GM23338 (cell line): Measurements from ENCODE around the gene LRIT1. TPM values are rescaled to one million over a fixed set of nuclear protein-coding genes. Genes with fewer than 3 reads are reported as not detected.

Experiments used
- ATAC-seq: fragments of 200-7000 bp; cut with Tn5 transposase; 3 replicates; pipeline ENCODE4 v1.9.1; 2020
- DNase-seq: peaks from one replicate; pipeline ENCODE4 v3.0.0-alpha.2; 2015; ENCODE audit warnings: low spot score
- H2AFZ ChIP-seq: fragments of 200-600 bp; sonication (generic); 2 replicates; pipeline ENCODE4 v1.8.0; 2016; ENCODE audit warnings: antibody characterized with exemption, mild to moderate bottlenecking, moderate library complexity
- H3F3A ChIP-seq: fragments of 200-600 bp; sonication (generic); replicated peaks from 2 replicates; pipeline ENCODE4 v1.8.0; 2017; ENCODE audit warnings: antibody characterized with exemption, mixed run types, low read depth
- H3K27ac ChIP-seq: fragments of 200-600 bp; sonication (generic); 2 replicates; pipeline ENCODE4 v1.6.1; 2016; ENCODE audit warnings: low read depth
- H3K27me3 ChIP-seq: fragments of 200-600 bp; sonication (generic); 2 replicates; pipeline ENCODE4 v1.8.0; 2016; ENCODE audit warnings: mild to moderate bottlenecking, mixed run types, moderate library complexity; ENCODE audit not compliant: insufficient read depth
- H3K36me3 ChIP-seq: fragments of 200-600 bp; sonication (generic); 2 replicates; pipeline ENCODE4 v1.8.0; 2016; ENCODE audit warnings: mild to moderate bottlenecking; ENCODE audit not compliant: insufficient read depth
- H3K4me1 ChIP-seq: fragments of 200-600 bp; sonication (generic); 2 replicates; pipeline ENCODE4 v1.8.0; 2016; ENCODE audit warnings: mild to moderate bottlenecking, moderate library complexity; ENCODE audit not compliant: insufficient read depth
- H3K4me2 ChIP-seq: fragments of 200-600 bp; sonication (generic); 2 replicates; pipeline ENCODE4 v1.7.1; 2017; ENCODE audit warnings: mixed run types
- H3K4me3 ChIP-seq: fragments of 200-600 bp; sonication (generic); 2 replicates; pipeline ENCODE4 v1.6.1; 2016; ENCODE audit warnings: mixed run types
- H3K79me2 ChIP-seq: fragments of 200-600 bp; sonication (generic); replicated peaks from 2 replicates; pipeline ENCODE4 v1.8.0; 2017; ENCODE audit warnings: mild to moderate bottlenecking; ENCODE audit not compliant: insufficient read depth
- H3K9me2 ChIP-seq: fragments of 200-600 bp; sonication (generic); 2 replicates; pipeline ENCODE4 v1.8.0; 2017; ENCODE audit not compliant: insufficient read depth
- H4K20me1 ChIP-seq: fragments of 200-600 bp; sonication (generic); replicated peaks from 2 replicates; pipeline ENCODE4 v1.8.0; 2017; ENCODE audit warnings: mild to moderate bottlenecking; ENCODE audit not compliant: insufficient read depth
- H3K27ac Mint-ChIP-seq: 2 replicates; pipeline ENCODE4 v1.8.0; 2020; ENCODE audit warnings: inconsistent platforms, mild to moderate bottlenecking, moderate library complexity, mixed read lengths
- H3K27me3 Mint-ChIP-seq: 3 replicates; pipeline ENCODE4 v1.8.0; 2022; ENCODE audit warnings: low read depth, mild to moderate bottlenecking, moderate library complexity, mixed read lengths, inconsistent platforms; ENCODE audit not compliant: insufficient read depth, poor library complexity
- H3K36me3 Mint-ChIP-seq: 3 replicates; pipeline ENCODE4 v1.8.0; 2021; ENCODE audit warnings: low read depth, mild to moderate bottlenecking, inconsistent platforms, moderate library complexity, mixed read lengths
- H3K4me1 Mint-ChIP-seq: 3 replicates; pipeline ENCODE4 v1.8.0; 2020; ENCODE audit warnings: mild to moderate bottlenecking, inconsistent platforms, mixed read lengths
- H3K4me3 Mint-ChIP-seq: 3 replicates; pipeline ENCODE4 v1.8.0; 2021; ENCODE audit warnings: moderate library complexity, mild to moderate bottlenecking, inconsistent platforms, mixed read lengths
- H3K9me3 Mint-ChIP-seq: 3 replicates; pipeline ENCODE4 v1.8.0; 2020; ENCODE audit warnings: moderate library complexity, mild to moderate bottlenecking, inconsistent platforms, mixed read lengths
- CTCF ChIP-seq, 2 experiments: fragments of 200-600 bp in 1 of 2; sonication (generic) in 1 of 2; conservative IDR thresholded peaks; 2 replicates each; pipeline versions ENCODE4 v1.5.1 to v1.6.1; 2016 to 2017; ENCODE audit warnings: antibody characterized with exemption in 2 of 2, low read depth in 2 of 2, mild to moderate bottlenecking in 2 of 2, moderate library complexity in 1 of 2
- EZH2 ChIP-seq: fragments of 200-600 bp; sonication (generic); IDR thresholded peaks from one replicate; pipeline ENCODE4 v1.8.0; 2017; ENCODE audit warnings: antibody characterized with exemption, mild to moderate bottlenecking, low read depth; ENCODE audit not compliant: unreplicated experiment
- EZH2phosphoT487 ChIP-seq: fragments of 200-600 bp; sonication (generic); IDR thresholded peaks from one replicate; pipeline ENCODE4 v1.8.1; 2018; ENCODE audit warnings: antibody characterized with exemption; ENCODE audit not compliant: unreplicated experiment
- JUNB ChIP-seq: IDR thresholded peaks from one replicate; pipeline ENCODE4 v1.6.1; 2016; ENCODE audit warnings: antibody characterized with exemption; ENCODE audit not compliant: unreplicated experiment
- NANOG ChIP-seq: IDR thresholded peaks from 2 replicates; pipeline ENCODE4 v1.6.1; 2016; ENCODE audit warnings: antibody characterized with exemption, borderline replicate concordance
- POLR2AphosphoS5 ChIP-seq: IDR thresholded peaks from 2 replicates; pipeline ENCODE4 v1.6.1; 2016; ENCODE audit warnings: antibody characterized with exemption, low read depth
- STAT1 ChIP-seq: IDR thresholded peaks from one replicate; pipeline ENCODE4 v1.6.1; 2016; ENCODE audit warnings: antibody characterized with exemption; ENCODE audit not compliant: unreplicated experiment
- ZNF114 ChIP-seq: fragments of 250-450 bp; sonication (Bioruptor Pico); IDR thresholded peaks from 2 replicates; pipeline ENCODE4 v1.5.0; 2020; ENCODE audit warnings: mild to moderate bottlenecking, moderate library complexity
- ZNF331 ChIP-seq: fragments of 250-450 bp; sonication (Bioruptor Pico); IDR thresholded peaks from 2 replicates; pipeline ENCODE4 v1.5.0; 2020; ENCODE audit warnings: low read depth, mild to moderate bottlenecking, moderate library complexity
- ZNF462 ChIP-seq: fragments of 250-450 bp; sonication (Bioruptor Pico); IDR thresholded peaks from 2 replicates; pipeline ENCODE4 v1.5.0; 2020; ENCODE audit warnings: mild to moderate bottlenecking, moderate library complexity
- polyA plus RNA-seq: library from polyadenylated mRNA; unstranded; fragments of >200 nt; fragmentation: Nextera tagmentation; extraction: Ambion mirVana; gene quantifications from 2 replicates; pipeline ENCODE4 v1.2.1, GENCODE V29; 2016
- total RNA-seq: library from RNA; depleted of rRNA; stranded (reverse); fragments of >200 nt; shearing (Covaris generic); gene quantifications from 2 replicates; pipeline ENCODE4 v1.2.3, GENCODE V29; 2014

Gene LRIT1
- total and polyA plus RNA-seq, 2 experiments from 2014 or later: 0.07 TPM; not detected in 1

- no peaks in the 10 kb centered on the region for H3K9me2 ChIP-seq
- H3K4me2 ChIP-seq: peak overlapping the region; percentile 59; the same call in 1 of the 2 replicates
- TF ChIP-seq JUNB (no peak), CTCF (conservative IDR thresholded peaks at IDR 0.05; ENCODE audit: low read depth in 2 of 2) (peak; percentile 87 to 99)
- peak; percentile 87 for DNase-seq
- Mint-ChIP-seq H3K27ac (no peak overlapping the region), H3K4me1 (peaks cover 9% of the 10 kb centered on the region), H3K27me3 (peaks cover 3% of the 10 kb centered on the region), H3K9me3 (no peaks in the 10 kb centered on the region; the same call in 2 of the 3 replicates), H3K4me3 (no peak overlapping the region), H3K36me3 (no peaks in the 10 kb centered on the region)
- no peaks in the 10 kb centered on the region for H4K20me1 ChIP-seq
- H3F3A ChIP-seq: no peaks in the 10 kb centered on the region
- no peak overlapping the region for H3K27ac ChIP-seq
- peak; percentile 96 for ATAC-seq
- no peaks in the 10 kb centered on the region for H3K36me3 ChIP-seq
- H3K27me3 ChIP-seq: no peaks in the 10 kb centered on the region
- peaks cover 3% of the 10 kb centered on the region; the same call in 1 of the 2 replicates for H3K4me1 ChIP-seq
- no peak overlapping the region for H3K4me3 ChIP-seq
- no peak overlapping the region for H2AFZ ChIP-seq
- H3K79me2 ChIP-seq: no peaks in the 10 kb centered on the region
These were observed 23.3 kb upstream of the LRIT1 start for GRCh38 chr10:84264611-84265141.

- DNase-seq: no peak
- no peak overlapping the region for H3K4me3 Mint-ChIP-seq
- no peak for TF ChIP-seq ZNF114 (CRISPR knock-in tag)
- TF ChIP-seq CTCF (conservative IDR thresholded peaks at IDR 0.05; ENCODE audit: low read depth in 2 of 2): no peak
- no peak for TF ChIP-seq NANOG
- no peak for TF ChIP-seq EZH2
- TF ChIP-seq ZNF462 (CRISPR knock-in tag): no peak
- TF ChIP-seq POLR2AphosphoS5: no peak
- no peak for TF ChIP-seq EZH2phosphoT487
- no peak for TF ChIP-seq STAT1
- no peak for TF ChIP-seq ZNF331
These were observed 22.4 kb upstream of the LRIT1 start for GRCh38 chr10:84263716-84264115.

More at GRCh38 chr10:84263716-84264115, 22.4 kb upstream of the LRIT1 start:
- no peaks in the 10 kb centered on the region; the same call in 2 of the 3 replicates for H3K9me3 Mint-ChIP-seq
- ATAC-seq: no peak
- Histone ChIP-seq H3K9me2 (no peaks in the 10 kb centered on the region), H2AFZ (no peak overlapping the region), H3K36me3 (no peaks in the 10 kb centered on the region), H3K4me3 (no peak overlapping the region), H3F3A (no peaks in the 10 kb centered on the region), H3K79me2 (no peaks in the 10 kb centered on the region), H4K20me1 (no peaks in the 10 kb centered on the region), H3K27ac (no peak overlapping the region), H3K4me1 (peaks cover 3% of the 10 kb centered on the region; the same call in 1 of the 2 replicates), H3K4me2 (no peak overlapping the region), H3K27me3 (no peaks in the 10 kb centered on the region)
- peaks cover 9% of the 10 kb centered on the region for H3K4me1 Mint-ChIP-seq
- no peak overlapping the region for H3K27ac Mint-ChIP-seq
- H3K27me3 Mint-ChIP-seq: peaks cover 3% of the 10 kb centered on the region
- no peaks in the 10 kb centered on the region for H3K36me3 Mint-ChIP-seq
